Measurements from ENCODE around the gene GHITM. TPM values are rescaled to one million over a fixed set of nuclear protein-coding genes. Genes with fewer than 3 reads are reported as not detected.
"Not testable (repeated sequence)": the region's sequence is repeated elsewhere in the genome, so short reads cannot be mapped to it uniquely, and the experiment has no call there.

Gene GHITM
- total RNA-seq, 1 donor from 2014 or later, result 111 TPM

GRCh38 chr10:84140036-84140379 is 699 bp downstream of the GHITM start:
- DNase-seq (ENCODE audit: extremely low read depth, low read depth, low spot score), result no peak

GRCh38 chr10:84147347-84147746 is 8.0 kb downstream of the GHITM start:
- no peak for DNase-seq (ENCODE audit: extremely low read depth, low read depth, low spot score)

GRCh38 chr10:84148006-84148597 is 8.8 kb downstream of the GHITM start:
- not testable (repeated sequence) for DNase-seq (ENCODE audit: extremely low read depth, low read depth, low spot score)

- DNase-seq (ENCODE audit: extremely low read depth, low read depth, low spot score), result no peak
Measured at GRCh38 chr10:84149854-84150253, 10.5 kb downstream of the GHITM start.

- DNase-seq (ENCODE audit: extremely low read depth, low read depth, low spot score), result no peak
Measured at GRCh38 chr10:84152769-84153168, 13.5 kb downstream of the GHITM start.

- DNase-seq (ENCODE audit: extremely low read depth, low read depth, low spot score), result no peak
Measured at GRCh38 chr10:84155521-84155920, 16.2 kb downstream of the GHITM start.

- no peak for DNase-seq (ENCODE audit: extremely low read depth, low read depth, low spot score)
Measured at GRCh38 chr10:84156009-84156408, 16.7 kb downstream of the GHITM start.

- no peak for DNase-seq (ENCODE audit: extremely low read depth, low read depth, low spot score)
Measured at GRCh38 chr10:84156768-84157167, 17.5 kb downstream of the GHITM start.

GRCh38 chr10:84158061-84158460 is 18.8 kb downstream of the GHITM start:
- DNase-seq (ENCODE audit: extremely low read depth, low read depth, low spot score), result no peak

- no peak for DNase-seq (ENCODE audit: extremely low read depth, low read depth, low spot score)
Measured at GRCh38 chr10:84158550-84158949, 19.2 kb downstream of the GHITM start.

- no peak for DNase-seq (ENCODE audit: extremely low read depth, low read depth, low spot score)
Measured at GRCh38 chr10:84159076-84159685, 19.9 kb downstream of the GHITM start.

GRCh38 chr10:84160663-84161362 is 21.5 kb downstream of the GHITM start:
- DNase-seq (ENCODE audit: extremely low read depth, low read depth, low spot score), result no peak

- DNase-seq (ENCODE audit: extremely low read depth, low read depth, low spot score), result no peak
Measured at GRCh38 chr10:84163996-84164395, 24.7 kb downstream of the GHITM start.

GRCh38 chr10:84164442-84164841 is 25.1 kb downstream of the GHITM start:
- DNase-seq (ENCODE audit: extremely low read depth, low read depth, low spot score), result no peak

- no peak for DNase-seq (ENCODE audit: extremely low read depth, low read depth, low spot score)
Measured at GRCh38 chr10:84166620-84167288, 27.4 kb downstream of the GHITM start.

GRCh38 chr10:84167289-84167653 is 28.0 kb downstream of the GHITM start:
- DNase-seq (ENCODE audit: extremely low read depth, low read depth, low spot score), result not testable (repeated sequence)

GRCh38 chr10:84168382-84168781 is 29.1 kb downstream of the GHITM start:
- not testable (repeated sequence) for DNase-seq (ENCODE audit: extremely low read depth, low read depth, low spot score)

GRCh38 chr10:84171237-84171636 is 31.9 kb downstream of the GHITM start:
- not testable (repeated sequence) for DNase-seq (ENCODE audit: extremely low read depth, low read depth, low spot score)

- DNase-seq (ENCODE audit: extremely low read depth, low read depth, low spot score), result not testable (repeated sequence)
Measured at GRCh38 chr10:84171700-84172466, 32.6 kb downstream of the GHITM start.

GRCh38 chr10:84172467-84173356 is 33.4 kb downstream of the GHITM start:
- no peak for DNase-seq (ENCODE audit: extremely low read depth, low read depth, low spot score)
